Measurements from ENCODE around the gene GYS1.

The GYS1 gene

GRCh38 chr19:48945817-48946216 is 47.3 kb downstream of the GYS1 start:
- H3K27me3 ChIP-seq = no peaks in the 10 kb centered on the region
- TF ChIP-seq CTCF (IDR thresholded peaks at IDR 0.05) = no peak
- intact Hi-C loops (cut with DNase I; ENCODE audit: low total_unique reads) = no loop called here
- no peaks in the 10 kb centered on the region for H3K4me1 ChIP-seq
- no peak overlapping the region for H3K27ac ChIP-seq
- H3K36me3 ChIP-seq = no peaks in the 10 kb centered on the region
- peaks cover 0 to 6% (median 5%) of the 10 kb centered on the region in 3 donors for H3K9me3 ChIP-seq
- no peak for DNase-seq
- no peak overlapping the region for H3K4me3 ChIP-seq

DNA sequence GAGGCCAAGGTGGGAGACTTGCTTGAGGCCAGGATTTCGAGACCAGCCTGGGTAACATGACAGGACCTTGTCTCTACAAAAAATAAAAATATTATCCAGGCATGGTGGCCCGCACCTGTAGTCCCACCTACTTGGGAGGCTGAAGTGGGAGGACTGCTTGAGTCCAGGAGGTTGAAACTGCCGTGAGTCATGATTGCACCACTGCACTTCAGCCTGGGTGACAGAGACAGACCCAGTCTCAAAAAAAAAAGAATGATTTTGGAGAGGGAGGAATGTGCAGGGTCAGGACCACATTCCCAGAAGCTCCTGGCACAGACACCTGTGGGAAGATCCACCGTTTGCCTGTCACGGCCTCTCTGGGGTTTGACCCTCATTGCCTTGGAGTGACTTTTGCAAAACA is 47.7 kb downstream of the GYS1 start:
- Histone ChIP-seq H3K27me3 (no peaks in the 10 kb centered on the region), H3K4me3 (no peak overlapping the region), H3K27ac (no peak overlapping the region), H3K4me1 (no peaks in the 10 kb centered on the region), H3K36me3 (no peaks in the 10 kb centered on the region), H3K9me3 (peaks cover 0 to 10% (median 8%) of the 10 kb centered on the region in 3 donors)
- no peak for TF ChIP-seq CTCF (IDR thresholded peaks at IDR 0.05)
- intact Hi-C loops (cut with DNase I; ENCODE audit: low total_unique reads) = no loop called here
- DNase-seq = no peak

- no peak for DNase-seq
- H3K4me3 ChIP-seq = no peak overlapping the region
- no peak for TF ChIP-seq CTCF (IDR thresholded peaks at IDR 0.05)
Observed at GRCh38 chr19:48943081-48943480, 50.0 kb downstream of the GYS1 start.

DNA sequence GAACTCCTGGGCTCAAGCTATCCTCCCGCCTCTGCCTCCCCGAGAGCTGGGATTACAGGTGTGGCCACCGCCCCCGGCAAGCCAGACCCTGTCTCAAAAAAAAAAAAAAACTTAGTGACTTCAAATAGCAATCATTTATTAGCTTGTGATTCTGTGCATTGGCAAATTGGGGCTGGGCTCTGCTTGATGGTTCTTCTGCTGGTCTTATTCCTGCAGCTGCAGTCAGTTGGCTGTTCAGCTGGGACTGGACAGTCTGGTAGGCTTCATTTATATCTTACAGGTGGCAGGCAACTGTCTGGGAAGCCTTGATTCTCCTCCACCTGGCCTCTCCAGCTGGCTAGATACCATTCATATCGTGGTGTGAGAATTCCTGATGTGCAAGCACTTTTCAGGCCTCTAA is 52.2 kb downstream of the GYS1 start:
- Histone ChIP-seq H3K27ac (no peak overlapping the region), H3K4me1 (no peaks in the 10 kb centered on the region), H3K4me3 (no peak overlapping the region), H3K27me3 (peaks cover 0 to 2% of the 10 kb centered on the region in 2 donors), H3K9me3 (peaks cover 0 to 10% (median 8%) of the 10 kb centered on the region in 3 donors), H3K36me3 (no peaks in the 10 kb centered on the region)
- intact Hi-C loops (cut with DNase I; ENCODE audit: low total_unique reads) = no loop called here
- no peak for DNase-seq
- TF ChIP-seq CTCF (IDR thresholded peaks at IDR 0.05) = no peak

More at GRCh38 chr19:48943081-48943480, 50.0 kb downstream of the GYS1 start:
- no peaks in the 10 kb centered on the region for H3K4me1 ChIP-seq
- H3K27ac ChIP-seq = no peak overlapping the region
- H3K9me3 ChIP-seq = peaks cover 0 to 10% (median 8%) of the 10 kb centered on the region in 3 donors
- H3K27me3 ChIP-seq = no peaks in the 10 kb centered on the region
- intact Hi-C loops (cut with DNase I; ENCODE audit: low total_unique reads) = no loop called here
- H3K36me3 ChIP-seq = no peaks in the 10 kb centered on the region

DNA sequence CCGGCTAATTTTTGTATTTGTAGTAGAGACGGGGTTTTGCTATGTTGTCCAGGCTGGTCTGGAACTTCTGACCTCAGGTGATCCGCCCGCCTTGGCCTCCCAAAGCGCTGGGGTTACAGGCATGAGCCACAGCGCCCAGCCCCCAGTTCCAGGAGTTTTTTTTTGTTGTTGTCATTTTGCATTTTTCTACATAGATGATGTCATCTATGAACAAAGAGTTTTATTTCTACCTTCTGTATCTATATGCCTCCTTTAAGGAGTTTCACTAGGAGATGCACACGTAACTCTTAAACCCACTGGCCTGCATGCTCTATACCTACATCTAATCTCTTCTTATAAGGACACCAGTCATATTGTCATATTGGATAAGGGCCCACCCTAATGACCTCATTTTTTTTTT is 54.9 kb downstream of the GYS1 start:
- H3K4me3 ChIP-seq = no peak overlapping the region
- peaks cover 0 to 10% (median 8%) of the 10 kb centered on the region in 3 donors for H3K9me3 ChIP-seq
- H3K4me1 ChIP-seq = peaks cover 0 to 8% (median 6%) of the 10 kb centered on the region in 4 donors
- no peak for DNase-seq
- no peak overlapping the region for H3K27ac ChIP-seq
- intact Hi-C loops (cut with DNase I; ENCODE audit: low total_unique reads) = no loop called here
- H3K27me3 ChIP-seq = peaks cover 0 to 2% of the 10 kb centered on the region in 2 donors
- no peaks in the 10 kb centered on the region for H3K36me3 ChIP-seq
- TF ChIP-seq CTCF (IDR thresholded peaks at IDR 0.05) = no peak

- Histone ChIP-seq H3K27ac (no peak overlapping the region), H3K4me1 (peaks cover 0 to 9% (median 8%) of the 10 kb centered on the region in 4 donors)
- TF ChIP-seq CTCF (IDR thresholded peaks at IDR 0.05) = no peak
Observed at GRCh38 chr19:48935864-48936263, 57.2 kb downstream of the GYS1 start.

More at GRCh38 chr19:48935864-48936263, 57.2 kb downstream of the GYS1 start:
- Histone ChIP-seq H3K4me3 (no peak overlapping the region), H3K36me3 (no peaks in the 10 kb centered on the region), H3K27me3 (peaks cover 0 to 10% of the 10 kb centered on the region in 2 donors), H3K9me3 (peaks cover 0 to 5% (median 4%) of the 10 kb centered on the region in 3 donors)
- intact Hi-C loops (cut with DNase I; ENCODE audit: low total_unique reads) = no loop called here
- no peak for DNase-seq

Measured in tibial artery (tissue), 4 donors.